GM19023 (cell line): ENCODE data around the gene CSTPP1.
"Not testable (repeated sequence)": the region's sequence is repeated elsewhere in the genome, so short reads cannot be mapped to it uniquely, and the experiment has no call there.

Experiments
- ATAC-seq: cut with Tn5 transposase; IDR thresholded peaks from one replicate; pipeline ENCODE4 v1.9.1; 2021; ENCODE audit warnings: mild to moderate bottlenecking, moderate library complexity; ENCODE audit not compliant: unreplicated experiment

CSTPP1 gene

DNA sequence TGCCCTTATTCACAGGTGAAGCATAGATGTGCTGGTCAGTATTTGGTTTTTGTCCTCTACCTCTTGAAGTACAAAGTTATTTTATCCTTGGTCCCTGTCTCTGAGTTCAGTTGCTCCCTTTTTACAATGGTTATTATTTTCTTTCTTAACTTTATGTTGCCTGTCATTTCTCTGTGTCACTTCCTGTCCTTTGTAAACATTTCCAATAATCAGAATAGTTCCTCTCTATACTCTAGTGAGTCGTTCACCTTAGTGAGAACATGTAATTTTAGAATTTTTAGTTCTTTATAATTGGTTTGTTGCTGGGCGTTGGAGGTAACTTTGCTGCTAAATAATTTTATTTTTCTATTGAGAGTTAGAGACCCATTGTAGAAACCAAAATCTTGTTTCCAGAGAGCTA lies 16.0 kb downstream of the CSTPP1 start:
- no peak for ATAC-seq

DNA sequence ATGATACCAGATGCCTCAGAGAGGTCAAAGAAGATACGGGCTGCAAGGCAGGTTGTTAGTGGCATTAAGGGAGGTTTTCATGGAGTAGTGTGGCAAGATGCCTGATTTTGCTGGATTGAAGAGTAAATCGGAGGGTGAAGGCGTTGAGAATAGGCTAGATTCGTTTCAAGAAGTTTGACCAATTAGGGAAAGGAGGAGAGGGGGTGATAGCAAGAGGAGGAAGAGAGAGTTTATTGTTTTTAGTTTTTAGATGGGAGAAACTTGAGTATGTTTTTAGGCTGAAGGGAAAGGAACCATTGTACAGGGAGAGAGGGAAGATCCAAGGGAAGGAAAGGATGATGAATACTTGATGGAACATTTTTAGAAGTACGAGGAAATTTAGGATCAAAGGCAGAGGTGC lies 16.5 kb downstream of the CSTPP1 start:
- ATAC-seq, result no peak

GRCh38 chr11:46958777-46959176 lies 22.2 kb downstream of the CSTPP1 start:
- no peak for ATAC-seq

- no peak for ATAC-seq
These were observed 24.5 kb downstream of the CSTPP1 start for GRCh38 chr11:46961041-46961440.

DNA sequence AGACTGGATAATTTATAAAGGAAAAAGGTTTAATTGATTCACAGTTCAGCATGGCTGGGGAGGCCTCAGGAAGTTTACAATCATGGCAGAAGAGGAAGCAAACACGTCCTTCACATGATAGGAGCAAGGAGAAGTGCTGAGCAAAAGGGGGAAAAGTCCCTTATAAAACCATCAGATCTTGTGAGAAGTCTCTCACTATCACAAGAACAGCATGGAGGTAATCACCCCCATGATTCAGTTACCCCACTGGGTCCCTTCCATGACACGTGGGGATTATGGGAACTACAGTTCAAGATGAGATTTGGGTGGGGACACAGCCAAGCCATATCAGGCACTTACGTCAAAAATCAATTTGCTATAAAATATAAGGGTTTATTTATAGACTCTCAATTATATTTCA lies 25.3 kb downstream of the CSTPP1 start:
- ATAC-seq, result not testable (repeated sequence)

DNA sequence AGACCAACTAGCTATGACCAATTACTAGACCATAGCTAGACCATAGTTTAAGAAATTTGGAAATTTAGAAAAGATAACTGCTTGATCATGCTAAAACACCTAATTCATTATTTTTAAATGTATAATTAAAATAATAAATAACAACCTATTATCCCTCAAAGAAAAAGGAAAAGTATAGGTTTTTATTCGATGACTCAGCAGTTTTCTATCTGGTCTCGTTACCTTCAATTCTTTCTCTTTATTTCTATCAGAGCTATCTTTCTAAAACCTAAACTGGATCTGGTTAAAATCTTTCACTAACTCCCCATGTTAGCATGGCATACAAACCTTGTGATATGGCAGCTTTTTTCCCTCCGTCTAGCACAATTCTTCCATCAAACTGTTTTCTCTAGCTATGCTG lies 27.3 kb downstream of the CSTPP1 start:
- no peak for ATAC-seq

DNA sequence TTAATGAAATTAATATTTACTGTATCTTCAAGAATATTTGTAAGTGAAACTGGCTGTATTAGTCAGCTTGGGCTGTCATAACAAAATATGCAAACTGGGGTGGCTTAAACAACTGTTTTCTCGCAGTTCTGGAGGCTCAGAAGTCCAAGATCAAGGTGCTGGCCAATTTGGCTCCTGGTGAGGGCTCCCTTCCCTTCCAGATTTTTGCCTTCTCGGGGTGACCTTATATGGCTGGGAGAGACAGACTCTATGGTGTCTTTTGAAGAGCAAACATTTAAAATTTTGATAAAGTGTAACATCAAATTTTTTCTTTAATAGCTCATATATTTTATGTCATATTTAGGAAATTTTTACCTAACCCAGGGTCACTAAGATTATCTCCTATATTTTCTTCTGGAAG lies 30.2 kb downstream of the CSTPP1 start:
- no peak for ATAC-seq

DNA sequence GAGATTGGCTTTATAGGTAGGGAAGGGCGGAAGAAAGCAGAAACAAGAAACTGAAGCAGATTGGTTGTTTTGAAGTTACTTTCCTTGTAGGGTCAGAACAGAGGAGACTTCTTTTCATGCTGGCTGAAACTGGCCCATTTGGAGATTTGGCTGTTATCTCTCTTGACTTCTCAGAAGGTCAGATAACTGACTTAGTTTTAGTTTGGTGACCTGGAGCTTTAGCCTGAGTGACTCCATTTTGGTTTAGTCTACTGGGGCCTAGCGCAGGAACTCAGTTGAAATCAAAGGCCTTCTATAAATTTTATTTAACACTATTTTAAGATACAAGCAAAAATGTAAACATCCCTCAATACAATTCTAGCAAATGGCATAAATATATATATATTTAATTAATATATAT lies 31.4 kb downstream of the CSTPP1 start:
- ATAC-seq, result no peak

GRCh38 chr11:46969379-46969778 lies 32.8 kb downstream of the CSTPP1 start:
- no peak for ATAC-seq

DNA sequence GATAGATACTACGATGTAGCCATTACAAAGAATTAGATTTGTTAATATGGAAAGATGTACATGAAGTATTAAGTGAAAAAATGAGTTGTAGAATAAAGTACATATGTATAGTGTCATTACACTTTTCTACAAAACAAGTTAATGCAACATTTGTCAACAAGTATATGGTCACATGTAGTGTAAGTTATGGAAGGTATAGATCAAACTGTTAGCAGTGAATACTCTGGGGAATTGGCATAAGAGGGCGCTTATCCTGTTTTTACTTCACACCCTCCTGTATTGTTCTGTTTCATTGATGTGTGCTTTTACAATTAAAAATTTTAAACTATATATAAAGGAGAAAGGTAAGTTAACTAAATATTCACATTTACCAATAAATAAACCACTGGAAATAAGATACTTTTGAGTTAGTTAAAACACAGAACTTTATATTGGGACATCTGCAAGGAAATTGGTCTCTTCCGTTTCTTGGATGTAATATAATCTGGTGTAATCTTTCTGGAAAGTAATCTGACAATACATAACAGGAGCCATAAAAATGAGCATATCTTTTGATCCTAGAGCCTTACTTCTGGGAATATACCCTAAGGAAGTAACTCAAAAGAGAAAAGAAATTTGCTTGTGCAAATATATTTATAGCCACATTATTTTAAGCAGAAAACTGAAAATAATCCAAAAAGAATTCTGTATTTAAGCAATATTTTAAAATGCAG lies 34.5 kb downstream of the CSTPP1 start:
- no peak for ATAC-seq

- no peak for ATAC-seq
These were observed 35.8 kb downstream of the CSTPP1 start for GRCh38 chr11:46972343-46972742.

- no peak for ATAC-seq
These were observed 36.3 kb downstream of the CSTPP1 start for GRCh38 chr11:46972821-46973220.

GRCh38 chr11:46976182-46976854 lies 39.8 kb downstream of the CSTPP1 start:
- ATAC-seq, result no peak

DNA sequence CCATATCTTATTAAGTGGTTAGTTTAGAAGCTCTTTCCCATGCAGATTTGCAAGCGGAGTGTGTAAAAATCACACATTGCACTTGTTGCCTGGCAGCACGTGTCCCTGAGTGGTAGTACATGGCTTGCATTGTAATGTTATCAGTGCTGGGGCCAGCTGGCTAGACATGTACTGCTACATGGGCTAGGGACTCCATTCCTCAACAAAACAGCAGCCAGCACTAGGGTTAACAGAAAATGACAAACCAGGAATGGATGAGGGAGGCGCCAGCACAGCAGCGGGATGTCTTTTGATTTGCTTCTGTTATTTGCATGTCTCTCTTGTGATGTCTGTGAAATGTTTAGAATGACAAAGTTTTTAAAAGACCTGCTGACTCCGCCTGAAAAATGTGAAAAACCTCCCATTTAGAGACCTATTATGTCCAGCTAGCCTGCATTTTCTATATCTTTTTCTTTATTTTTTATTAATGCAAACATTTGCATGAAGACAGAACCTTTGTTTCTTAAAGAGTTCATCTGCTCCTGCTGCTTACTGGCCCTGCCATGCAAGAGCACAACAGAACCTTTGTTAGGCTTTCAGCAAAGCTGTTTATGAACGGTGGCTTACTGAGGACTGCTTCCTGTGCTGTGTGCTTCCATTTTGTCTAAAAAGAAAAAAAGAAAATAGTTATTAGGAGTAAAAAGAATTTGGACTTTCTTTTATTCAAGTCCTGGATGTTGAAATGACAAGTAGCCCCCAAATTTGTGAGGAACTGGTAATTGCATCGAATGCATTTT lies 40.7 kb downstream of the CSTPP1 start:
- ATAC-seq, result no peak

GRCh38 chr11:46978005-46978491 lies 41.5 kb downstream of the CSTPP1 start:
- no peak for ATAC-seq

DNA sequence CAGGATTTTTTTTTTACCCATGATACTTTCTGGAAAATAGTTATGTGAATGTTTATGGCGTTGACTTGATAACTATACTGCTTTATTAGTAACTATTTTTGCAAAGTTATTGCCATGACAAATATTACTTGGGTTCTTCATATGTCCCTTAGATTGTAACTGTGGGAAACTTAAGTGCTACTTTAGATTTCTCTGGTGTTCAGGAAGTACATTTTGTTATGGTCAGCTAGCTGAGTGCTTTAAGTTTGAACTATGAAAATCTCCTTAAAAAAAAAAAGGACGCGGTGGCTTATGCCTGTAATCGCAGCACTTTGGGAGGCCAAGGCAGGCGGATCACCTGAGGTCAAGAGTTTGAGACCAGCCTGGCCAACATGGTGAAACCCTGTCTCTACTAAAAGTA lies 42.8 kb downstream of the CSTPP1 start:
- ATAC-seq, result no peak

DNA sequence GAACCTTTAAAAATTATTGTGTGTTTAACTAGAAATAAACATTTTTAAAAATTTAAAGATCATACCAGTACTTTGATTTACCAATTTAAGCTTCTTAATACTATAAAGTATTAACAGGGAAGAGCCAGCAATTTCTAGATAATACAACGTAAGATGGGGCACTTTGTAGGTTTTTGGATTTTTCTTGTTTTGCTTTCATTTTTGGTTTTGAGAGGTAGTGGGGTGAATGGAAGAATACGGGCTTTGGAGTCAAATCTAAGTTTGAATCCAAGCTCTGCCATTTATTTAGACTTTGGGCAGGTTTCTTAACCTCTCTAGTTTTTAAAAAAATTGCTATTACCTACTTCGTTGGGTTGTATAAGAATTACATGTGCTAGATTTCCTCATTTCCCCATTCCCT lies 44.9 kb downstream of the CSTPP1 start:
- ATAC-seq, result no peak

DNA sequence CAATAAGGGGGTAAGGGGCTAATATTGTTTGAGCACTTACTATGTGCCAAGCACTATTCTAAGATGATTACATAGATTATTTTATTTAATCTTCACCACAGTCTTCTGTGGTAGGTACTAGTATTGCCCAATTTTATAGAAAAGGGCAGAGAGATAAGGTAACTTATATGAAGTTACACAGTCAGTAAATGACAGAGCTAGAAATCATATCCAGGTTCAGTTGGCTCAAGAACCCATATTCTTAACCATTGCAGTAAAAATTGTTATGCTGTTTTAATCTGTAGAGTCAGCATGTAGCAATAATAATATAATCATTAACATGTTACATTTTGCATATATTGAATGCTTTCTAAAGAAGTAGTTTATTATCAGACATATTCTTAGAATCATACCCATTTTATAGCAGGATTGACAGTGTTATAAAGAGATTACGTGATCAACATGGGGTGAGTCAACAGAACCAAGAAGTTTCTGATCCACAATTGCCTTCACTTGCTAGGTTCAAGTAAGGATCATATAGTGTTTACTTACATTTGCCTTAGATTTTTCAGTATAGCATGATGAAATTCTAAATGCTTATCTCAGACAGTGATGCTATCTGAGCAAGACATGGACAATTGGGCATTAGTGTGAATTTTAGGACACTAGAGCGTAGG lies 46.4 kb downstream of the CSTPP1 start:
- ATAC-seq, result no peak

GRCh38 chr11:46983598-46983997 lies 47.0 kb downstream of the CSTPP1 start:
- ATAC-seq, result no peak

GRCh38 chr11:46984548-46984947 lies 48.0 kb downstream of the CSTPP1 start:
- no peak for ATAC-seq

- ATAC-seq, result no peak
These were observed 48.4 kb downstream of the CSTPP1 start for GRCh38 chr11:46984987-46985386.
